Natural killer cell (primary cell): ENCODE data around the gene NUP214. TPM values are rescaled to one million over a fixed set of nuclear protein-coding genes. Genes with fewer than 3 reads are reported as not detected.

Experiments
- ATAC-seq, 3 donors: fragments of 150-1000 bp in 2 of 3; fragments of 200-7000 bp in 1 of 3; cut with Tn5 transposase; 1 replicate in 1 of 3; 2 replicates in 2 of 3; pipeline ENCODE4 v1.10.0; 2021; ENCODE audit warnings: mild to moderate bottlenecking in 2 of 3, moderate library complexity in 2 of 3
- DNase-seq, 2 donors: peaks; one replicate each; pipeline versions ENCODE4 v3.0.0 to v3.0.0-alpha.2; 2013 to 2021; ENCODE audit warnings: mixed read lengths in 1 of 2
- H3K27ac ChIP-seq: one replicate; pipeline ENCODE4 v1.5.1; 2013; ENCODE audit warnings: mild to moderate bottlenecking, low read length
- H3K27me3 ChIP-seq: one replicate; pipeline ENCODE4 v1.6.1; 2013; ENCODE audit warnings: low read length; ENCODE audit not compliant: control insufficient read depth, insufficient read depth
- H3K36me3 ChIP-seq: one replicate; pipeline ENCODE4 v1.6.1; 2013; ENCODE audit warnings: low read length; ENCODE audit not compliant: control insufficient read depth, insufficient read depth
- H3K4me1 ChIP-seq: one replicate; pipeline ENCODE4 v1.6.1; 2013; ENCODE audit warnings: low read length; ENCODE audit not compliant: control insufficient read depth, insufficient read depth
- H3K4me3 ChIP-seq: one replicate; pipeline ENCODE4 v1.5.1; 2013; ENCODE audit warnings: low read length
- H3K9me3 ChIP-seq: one replicate; pipeline ENCODE4 v1.6.1; 2013; ENCODE audit warnings: low read length; ENCODE audit not compliant: control insufficient read depth, insufficient read depth
- H3K27ac Mint-ChIP-seq, 2 donors: one replicate each; pipeline ENCODE4 v1.8.0; 2022; ENCODE audit warnings: mild to moderate bottlenecking in 2 of 2, mixed read lengths in 2 of 2, moderate library complexity in 1 of 2
- H3K27me3 Mint-ChIP-seq, 2 donors: one replicate each; pipeline ENCODE4 v1.8.0; 2022; ENCODE audit warnings: low read depth in 2 of 2, mixed read lengths in 2 of 2
- H3K36me3 Mint-ChIP-seq: one replicate; pipeline ENCODE4 v1.8.0; 2022; ENCODE audit warnings: mixed read lengths
- H3K4me1 Mint-ChIP-seq, 2 donors: one replicate each; pipeline ENCODE4 v1.8.0; 2022; ENCODE audit warnings: mixed read lengths in 2 of 2
- H3K4me3 Mint-ChIP-seq: one replicate; pipeline ENCODE4 v1.8.0; 2022; ENCODE audit warnings: mild to moderate bottlenecking, moderate library complexity, mixed read lengths
- H3K9me3 Mint-ChIP-seq, 2 donors: one replicate each; pipeline ENCODE4 v1.8.0; 2022; ENCODE audit warnings: mixed read lengths in 2 of 2
- WGBS: methylation state at CpG from one replicate; pipeline ENCODE4 v1.1.7; 2013; ENCODE audit warnings: missing lambda C conversion rate; ENCODE audit not compliant: insufficient coverage; 5-methylcytosine and 5-hydroxymethylcytosine counted together
- intact Hi-C: fragments of 100-400 bp; cut with micrococcal nuclease; formaldehyde crosslinking; loops from one replicate; pipeline ENCODE4 v1.14.2; 2022
- total RNA-seq, 4 donors: library from RNA; stranded (reverse); fragments of 120-200 nt in 1 of 4; gene quantifications; one replicate each; pipeline versions ENCODE4 v1.2.3 to v1.2.4, GENCODE V29; 2013 to 2022
- TF ChIP-seq, protein P1 (sequence below): fragments of 200-600 bp; IDR thresholded peaks from one replicate; pipeline ENCODE4 v1.8.0; 2022; ENCODE audit warnings: antibody characterized with exemption

Gene NUP214
- total RNA-seq, 3 donors from 2014 or later (not counting 1 experiment from before 2014, with no cell fraction given), result 125 to 133 (median 132) TPM

DNA sequence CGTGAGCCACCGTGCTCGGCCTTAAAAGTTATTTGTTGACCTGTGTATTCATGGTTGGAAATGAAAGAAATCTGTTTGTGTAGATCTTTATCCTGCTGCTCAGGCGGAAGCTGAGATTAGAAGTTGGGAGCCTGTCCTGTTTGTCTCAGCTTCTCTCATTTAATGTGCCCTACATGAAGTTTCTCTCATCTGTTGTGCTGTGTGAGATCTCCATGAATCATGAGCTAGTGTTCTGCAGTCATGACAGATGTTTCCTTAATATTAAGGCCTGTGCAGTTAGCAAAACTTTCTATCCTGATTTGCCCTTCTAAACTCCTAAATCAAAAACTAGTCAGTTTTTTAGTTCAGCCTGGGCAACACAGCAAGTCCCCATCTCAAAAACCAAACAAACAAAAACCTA lies 91.4 kb downstream of the NUP214 start:
- no peak for ATAC-seq
- H3K4me1 Mint-ChIP-seq, result peaks cover 0 to 4% of the 10 kb centered on the region in 2 donors
- TF ChIP-seq, protein P1, sequence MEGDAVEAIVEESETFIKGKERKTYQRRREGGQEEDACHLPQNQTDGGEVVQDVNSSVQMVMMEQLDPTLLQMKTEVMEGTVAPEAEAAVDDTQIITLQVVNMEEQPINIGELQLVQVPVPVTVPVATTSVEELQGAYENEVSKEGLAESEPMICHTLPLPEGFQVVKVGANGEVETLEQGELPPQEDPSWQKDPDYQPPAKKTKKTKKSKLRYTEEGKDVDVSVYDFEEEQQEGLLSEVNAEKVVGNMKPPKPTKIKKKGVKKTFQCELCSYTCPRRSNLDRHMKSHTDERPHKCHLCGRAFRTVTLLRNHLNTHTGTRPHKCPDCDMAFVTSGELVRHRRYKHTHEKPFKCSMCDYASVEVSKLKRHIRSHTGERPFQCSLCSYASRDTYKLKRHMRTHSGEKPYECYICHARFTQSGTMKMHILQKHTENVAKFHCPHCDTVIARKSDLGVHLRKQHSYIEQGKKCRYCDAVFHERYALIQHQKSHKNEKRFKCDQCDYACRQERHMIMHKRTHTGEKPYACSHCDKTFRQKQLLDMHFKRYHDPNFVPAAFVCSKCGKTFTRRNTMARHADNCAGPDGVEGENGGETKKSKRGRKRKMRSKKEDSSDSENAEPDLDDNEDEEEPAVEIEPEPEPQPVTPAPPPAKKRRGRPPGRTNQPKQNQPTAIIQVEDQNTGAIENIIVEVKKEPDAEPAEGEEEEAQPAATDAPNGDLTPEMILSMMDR, result no peak
- H3K4me1 ChIP-seq, result no peaks in the 10 kb centered on the region
- H3K36me3 Mint-ChIP-seq, result peaks cover 19% of the 10 kb centered on the region
- H3K27me3 ChIP-seq, result no peaks in the 10 kb centered on the region
- H3K4me3 Mint-ChIP-seq, result no peak overlapping the region
- H3K9me3 ChIP-seq, result peaks cover 7% of the 10 kb centered on the region
- no peak for DNase-seq
- intact Hi-C loops, result no loop called here
- peaks cover 0 to 9% of the 10 kb centered on the region in 2 donors for H3K9me3 Mint-ChIP-seq
- no peak overlapping the region for H3K27ac Mint-ChIP-seq
- 82% methylated on average over 4 of the region's 4 CpGs for WGBS
- H3K36me3 ChIP-seq, result peaks cover 6% of the 10 kb centered on the region
- no peak overlapping the region for H3K27ac ChIP-seq
- no peak overlapping the region for H3K4me3 ChIP-seq
- no peaks in the 10 kb centered on the region for H3K27me3 Mint-ChIP-seq

DNA sequence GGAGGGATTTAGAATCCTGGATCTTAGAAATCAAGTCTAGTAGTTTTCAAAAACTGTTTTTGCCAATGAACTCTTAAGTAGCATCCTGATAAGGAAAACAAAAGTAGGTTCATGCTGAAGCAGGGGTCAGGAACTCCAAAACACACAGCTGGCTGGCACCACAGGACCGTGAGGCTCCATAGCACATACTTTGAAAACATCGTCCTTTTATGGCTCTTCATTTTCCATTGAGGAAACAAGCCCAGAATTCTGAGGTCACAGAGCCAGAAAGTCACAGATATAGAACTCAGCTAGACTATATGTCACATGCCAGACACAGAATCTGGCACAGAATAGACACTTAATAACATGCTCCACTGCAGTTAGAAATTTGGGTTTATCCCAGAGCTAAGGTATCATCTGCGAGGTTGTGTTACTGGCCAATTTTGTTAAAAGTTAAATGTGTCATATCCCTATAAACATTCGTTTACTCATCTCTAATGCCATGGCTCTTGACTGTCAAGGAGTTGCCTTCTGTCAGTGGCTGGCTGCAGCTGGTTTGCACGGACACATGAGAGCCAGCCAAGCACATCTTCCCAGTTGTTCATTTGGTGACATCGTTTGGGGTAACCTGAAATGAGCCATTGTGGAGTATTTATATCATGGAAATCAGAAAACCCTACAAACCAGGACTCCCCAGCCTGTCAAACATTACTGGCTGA lies 92.1 kb downstream of the NUP214 start:
- H3K9me3 Mint-ChIP-seq, result peaks cover 0 to 4% of the 10 kb centered on the region in 2 donors
- Histone ChIP-seq H3K36me3 (peaks cover 6% of the 10 kb centered on the region), H3K9me3 (peaks cover under 1% of the 10 kb centered on the region), H3K4me1 (no peaks in the 10 kb centered on the region), H3K27ac (no peak overlapping the region), H3K4me3 (no peak overlapping the region), H3K27me3 (no peaks in the 10 kb centered on the region)
- ATAC-seq, result no peak
- H3K4me1 Mint-ChIP-seq, result peaks cover 0 to 4% of the 10 kb centered on the region in 2 donors
- intact Hi-C loops, result no loop called here
- H3K27ac Mint-ChIP-seq, result no peak overlapping the region
- H3K4me3 Mint-ChIP-seq, result no peak overlapping the region
- TF ChIP-seq, protein P1, result no peak
- 95% methylated on average over 5 of the region's 6 CpGs for WGBS
- DNase-seq, result no peak
- no peaks in the 10 kb centered on the region for H3K27me3 Mint-ChIP-seq
- peaks cover 12% of the 10 kb centered on the region for H3K36me3 Mint-ChIP-seq

DNA sequence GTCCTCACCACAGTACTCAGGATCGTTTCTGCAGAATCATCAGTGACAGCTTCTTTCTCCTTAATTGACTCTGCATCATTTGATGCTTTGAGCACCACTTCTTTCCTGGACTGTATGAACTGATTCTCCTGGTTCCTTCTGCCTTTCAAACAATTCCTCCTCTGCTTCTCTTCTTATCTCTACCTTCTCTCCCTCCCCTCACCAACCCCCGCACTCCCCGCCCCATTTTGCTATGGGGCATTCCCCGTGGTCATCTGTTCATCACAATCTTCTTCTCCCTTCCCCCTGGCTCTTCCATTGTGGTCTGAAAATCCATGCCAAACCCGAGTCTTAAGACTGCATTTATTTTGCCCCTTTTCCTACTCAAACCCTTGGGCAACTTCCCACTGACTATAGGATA lies 93.0 kb downstream of the NUP214 start:
- H3K27me3 ChIP-seq, result no peaks in the 10 kb centered on the region
- no peaks in the 10 kb centered on the region for H3K9me3 ChIP-seq
- Mint-ChIP-seq H3K4me3 (no peak overlapping the region), H3K36me3 (peaks cover 8% of the 10 kb centered on the region), H3K27me3 (no peaks in the 10 kb centered on the region), H3K27ac (no peak overlapping the region), H3K4me1 (peaks cover 0 to 4% of the 10 kb centered on the region in 2 donors), H3K9me3 (no peaks in the 10 kb centered on the region)
- H3K36me3 ChIP-seq, result peaks cover 6% of the 10 kb centered on the region
- intact Hi-C loops, result no loop called here
- 81% methylated on average over 5 of the region's 5 CpGs for WGBS
- H3K4me3 ChIP-seq, result no peak overlapping the region
- no peak overlapping the region for H3K27ac ChIP-seq
- DNase-seq (no peak), ATAC-seq (no peak)
- no peaks in the 10 kb centered on the region for H3K4me1 ChIP-seq
- TF ChIP-seq, protein P1, result no peak

DNA sequence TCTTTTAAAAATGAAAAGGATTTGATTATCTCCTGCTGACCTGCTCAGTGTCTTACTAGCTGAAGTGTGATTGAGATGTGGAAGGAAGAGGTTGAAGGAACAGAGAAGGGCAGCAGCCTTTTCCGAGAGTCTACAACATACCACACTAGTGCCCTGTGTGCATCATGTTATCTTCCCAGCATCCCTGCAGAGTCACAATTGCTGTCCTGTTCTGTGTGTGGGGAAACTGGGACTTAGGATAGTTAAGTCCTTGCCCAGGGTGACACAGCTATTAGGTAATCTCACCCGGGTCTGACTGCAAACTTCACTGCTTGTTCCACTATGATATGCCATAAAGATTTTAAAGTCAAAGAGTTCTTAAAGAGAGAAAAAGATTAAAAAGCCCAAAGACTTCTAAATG lies 95.1 kb downstream of the NUP214 start:
- Mint-ChIP-seq H3K27ac (no peak overlapping the region), H3K4me1 (no peaks in the 10 kb centered on the region), H3K36me3 (peaks cover 8% of the 10 kb centered on the region), H3K9me3 (no peaks in the 10 kb centered on the region), H3K4me3 (no peak overlapping the region), H3K27me3 (no peaks in the 10 kb centered on the region)
- Histone ChIP-seq H3K36me3 (peaks cover 8% of the 10 kb centered on the region), H3K27ac (no peak overlapping the region), H3K27me3 (no peaks in the 10 kb centered on the region), H3K4me3 (no peak overlapping the region), H3K9me3 (no peaks in the 10 kb centered on the region), H3K4me1 (no peaks in the 10 kb centered on the region)
- intact Hi-C loops, result no loop called here
- TF ChIP-seq, protein P1, result no peak
- no CpG with 5 or more reads among the region's 2 CpGs for WGBS
- ATAC-seq (no peak), DNase-seq (no peak)
